UCSD-AML1 (cell line): Measurements from ENCODE around the gene AKAP6.

Source experiments
- DNase-seq: peaks from one replicate; lab custom pipeline; 2025; ENCODE audit not compliant: unreplicated experiment; lab: John Stamatoyannopoulos, UW

AKAP6 gene

GRCh38 chr14:32865827-32866376 lies 536.8 kb downstream of the AKAP6 start:
- DNase-seq, result no peak

DNA sequence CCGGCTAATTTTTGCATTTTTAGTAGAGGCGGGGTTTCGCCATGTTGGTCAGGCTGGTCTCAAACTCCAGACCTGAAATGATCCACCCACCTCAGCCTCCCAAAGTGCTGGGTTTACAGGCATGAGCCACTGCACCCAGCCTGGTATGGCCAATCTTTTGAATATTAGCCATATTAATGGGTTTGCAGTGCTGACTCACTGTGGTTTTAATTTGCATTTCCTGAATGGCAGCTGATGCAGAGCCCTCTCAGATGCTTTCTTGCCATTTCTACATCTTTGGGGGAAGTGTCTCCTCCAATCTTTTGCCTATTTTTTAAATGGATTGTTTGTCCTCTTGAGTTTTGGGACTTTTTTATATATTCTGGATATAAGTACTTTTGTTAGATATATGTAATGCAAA lies 554.1 kb downstream of the AKAP6 start:
- DNase-seq, result no peak
